Glutamatergic neuron (in vitro differentiated cells): ENCODE measurements around the gene GPR107. TPM values are rescaled to one million over a fixed set of nuclear protein-coding genes. Genes with fewer than 3 reads are reported as not detected.

ENCODE experiments used
- DNase-seq: peaks from one replicate; pipeline ENCODE4 v3.0.0; 2022
- H3K27ac Mint-ChIP-seq: one replicate; pipeline ENCODE4 v1.8.0; 2020; ENCODE audit warnings: mild to moderate bottlenecking, mixed read lengths, inconsistent platforms; ENCODE audit not compliant: unreplicated experiment
- H3K27me3 Mint-ChIP-seq: one replicate; pipeline ENCODE4 v1.8.0; 2020; ENCODE audit warnings: mild to moderate bottlenecking, moderate library complexity, mixed read lengths, inconsistent platforms; ENCODE audit not compliant: unreplicated experiment
- H3K36me3 Mint-ChIP-seq: one replicate; pipeline ENCODE4 v1.8.0; 2020; ENCODE audit warnings: mild to moderate bottlenecking, mixed read lengths, inconsistent platforms; ENCODE audit not compliant: unreplicated experiment
- H3K4me1 Mint-ChIP-seq: one replicate; pipeline ENCODE4 v1.8.0; 2020; ENCODE audit warnings: mild to moderate bottlenecking, low read depth, mixed read lengths, inconsistent platforms; ENCODE audit not compliant: unreplicated experiment
- H3K4me3 Mint-ChIP-seq: one replicate; pipeline ENCODE4 v1.8.0; 2020; ENCODE audit warnings: mild to moderate bottlenecking, mixed read lengths, inconsistent platforms; ENCODE audit not compliant: unreplicated experiment
- H3K9me3 Mint-ChIP-seq: one replicate; pipeline ENCODE4 v1.8.0; 2020; ENCODE audit warnings: mild to moderate bottlenecking, moderate library complexity, mixed read lengths, inconsistent platforms; ENCODE audit not compliant: unreplicated experiment
- total RNA-seq: library from RNA; stranded (reverse); fragmentation: NEBNext Ultra II Directional; extraction: Animal tissue kit (Norgen Biotek cat#: 25700); gene quantifications from one replicate; pipeline ENCODE4 v1.2.1, GENCODE V29; 2021; ENCODE audit not compliant: unreplicated experiment
- TF ChIP-seq, protein P1 (sequence below): fragments of 200-600 bp; sonication (generic); IDR thresholded peaks from one replicate; pipeline ENCODE4 v1.5.0; 2021; ENCODE audit not compliant: partially characterized antibody, unreplicated experiment

GPR107 gene
- total RNA-seq, 1 donor from 2014 or later, result 48.2 TPM

DNA sequence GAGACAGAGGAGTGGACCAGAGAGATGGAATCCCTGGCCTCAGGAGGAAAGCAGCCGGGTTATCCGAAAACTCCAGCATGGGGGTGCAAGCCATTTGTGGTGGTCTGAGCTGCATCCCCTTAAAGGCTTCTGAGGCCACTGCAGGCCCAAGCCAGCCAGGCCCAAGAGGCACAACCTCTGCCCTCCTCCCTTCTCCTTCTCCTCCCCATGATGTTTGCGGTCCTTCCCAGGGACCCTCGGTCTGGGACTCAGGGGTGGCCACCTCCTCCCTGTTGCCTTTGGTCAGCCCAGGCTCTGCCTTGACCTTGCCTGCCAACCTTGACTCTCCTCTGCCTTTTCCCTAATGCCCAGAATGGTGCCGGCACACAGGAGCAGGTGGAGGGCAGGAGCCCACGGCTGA lies 123.1 kb downstream of the GPR107 start:
- no peak for DNase-seq
- H3K4me3 Mint-ChIP-seq, result no peak overlapping the region
- H3K4me1 Mint-ChIP-seq, result peaks cover 24% of the 10 kb centered on the region

DNA sequence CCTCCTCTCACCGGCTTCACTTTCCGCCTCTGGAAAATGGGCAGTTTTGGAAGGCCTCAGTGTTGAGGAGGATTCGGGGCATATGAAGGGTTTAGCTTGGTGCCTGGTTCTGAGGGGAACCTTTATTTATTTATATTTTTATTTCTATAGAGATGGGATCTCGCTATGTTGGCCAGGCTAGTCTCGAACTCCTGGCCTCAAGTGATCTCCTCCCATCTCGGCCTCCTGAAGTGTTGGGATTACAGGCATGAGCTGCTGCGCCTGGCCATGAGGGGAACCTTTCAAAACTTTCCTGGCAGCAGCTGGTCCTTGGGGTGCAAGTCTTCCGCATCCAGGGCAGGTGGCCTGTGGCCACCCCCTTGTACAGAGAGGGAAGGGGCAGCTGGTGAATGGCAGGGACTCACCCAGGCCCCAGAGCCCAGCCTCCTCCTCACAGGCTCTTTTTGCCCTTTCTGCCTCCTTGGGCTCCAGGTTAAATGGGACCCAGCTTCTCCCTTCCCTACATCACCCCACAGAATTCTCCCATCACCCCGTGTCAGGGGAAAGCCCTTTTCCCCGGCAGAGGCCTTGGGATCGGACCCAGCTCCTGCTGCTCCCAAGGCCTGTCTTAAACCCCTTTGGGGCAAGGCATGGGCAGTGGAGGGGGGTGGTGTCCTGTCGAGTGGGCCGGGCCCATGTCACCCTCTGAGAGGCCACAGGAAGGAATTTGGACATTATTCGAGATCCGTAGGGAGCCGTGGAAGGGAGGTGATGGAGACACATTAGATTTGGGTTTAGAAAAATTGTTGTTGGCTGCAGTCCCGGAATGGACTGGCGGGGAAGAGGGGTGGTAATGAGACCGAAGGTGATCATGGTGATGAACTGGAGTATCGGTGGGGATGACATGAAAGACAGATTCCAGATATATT lies 124.4 kb downstream of the GPR107 start:
- Mint-ChIP-seq H3K27ac (no peak overlapping the region), H3K36me3 (no peaks in the 10 kb centered on the region), H3K4me3 (no peak overlapping the region), H3K4me1 (peaks cover 26% of the 10 kb centered on the region), H3K9me3 (peaks cover 11% of the 10 kb centered on the region), H3K27me3 (peaks cover 11% of the 10 kb centered on the region)
- TF ChIP-seq, protein P1, sequence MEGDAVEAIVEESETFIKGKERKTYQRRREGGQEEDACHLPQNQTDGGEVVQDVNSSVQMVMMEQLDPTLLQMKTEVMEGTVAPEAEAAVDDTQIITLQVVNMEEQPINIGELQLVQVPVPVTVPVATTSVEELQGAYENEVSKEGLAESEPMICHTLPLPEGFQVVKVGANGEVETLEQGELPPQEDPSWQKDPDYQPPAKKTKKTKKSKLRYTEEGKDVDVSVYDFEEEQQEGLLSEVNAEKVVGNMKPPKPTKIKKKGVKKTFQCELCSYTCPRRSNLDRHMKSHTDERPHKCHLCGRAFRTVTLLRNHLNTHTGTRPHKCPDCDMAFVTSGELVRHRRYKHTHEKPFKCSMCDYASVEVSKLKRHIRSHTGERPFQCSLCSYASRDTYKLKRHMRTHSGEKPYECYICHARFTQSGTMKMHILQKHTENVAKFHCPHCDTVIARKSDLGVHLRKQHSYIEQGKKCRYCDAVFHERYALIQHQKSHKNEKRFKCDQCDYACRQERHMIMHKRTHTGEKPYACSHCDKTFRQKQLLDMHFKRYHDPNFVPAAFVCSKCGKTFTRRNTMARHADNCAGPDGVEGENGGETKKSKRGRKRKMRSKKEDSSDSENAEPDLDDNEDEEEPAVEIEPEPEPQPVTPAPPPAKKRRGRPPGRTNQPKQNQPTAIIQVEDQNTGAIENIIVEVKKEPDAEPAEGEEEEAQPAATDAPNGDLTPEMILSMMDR, result no peak
- DNase-seq, result no peak

More for the DNA sequence above, 123.1 kb downstream of the GPR107 start:
- Mint-ChIP-seq H3K27ac (peak overlapping the region; percentile 48), H3K36me3 (no peaks in the 10 kb centered on the region), H3K9me3 (peaks cover 12% of the 10 kb centered on the region), H3K27me3 (peaks cover 12% of the 10 kb centered on the region)
- TF ChIP-seq, protein P1, result no peak

DNA sequence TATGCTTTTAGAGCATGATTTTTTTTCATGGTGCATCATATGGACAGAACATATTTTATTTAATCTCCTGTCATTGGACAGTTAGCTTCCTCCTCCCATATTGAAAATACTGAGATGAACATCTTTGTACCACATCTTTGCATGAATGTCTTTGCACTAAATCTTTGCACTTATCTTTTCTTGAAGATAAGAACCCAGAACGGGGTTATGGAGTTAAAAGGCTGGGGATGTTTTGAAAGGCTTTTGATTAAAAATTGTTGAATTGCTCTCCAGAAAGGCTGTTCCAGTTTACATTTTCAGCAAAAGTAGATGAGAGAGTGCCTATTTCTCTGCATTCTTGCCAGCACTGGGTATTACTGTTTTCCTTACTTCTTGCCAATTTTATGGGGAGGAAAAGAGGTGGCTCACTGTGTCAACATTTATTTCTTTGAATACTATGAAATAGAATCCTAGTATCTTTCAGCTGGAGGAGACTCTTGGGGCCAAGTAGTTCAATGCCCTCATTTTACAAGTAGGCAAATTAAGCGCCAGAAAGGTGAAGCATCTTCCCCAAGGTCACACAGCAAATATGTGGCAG lies 125.7 kb downstream of the GPR107 start:
- H3K9me3 Mint-ChIP-seq, result peaks cover 12% of the 10 kb centered on the region
- peaks cover 20% of the 10 kb centered on the region for H3K4me1 Mint-ChIP-seq
- peaks cover 6% of the 10 kb centered on the region for H3K27me3 Mint-ChIP-seq

DNA sequence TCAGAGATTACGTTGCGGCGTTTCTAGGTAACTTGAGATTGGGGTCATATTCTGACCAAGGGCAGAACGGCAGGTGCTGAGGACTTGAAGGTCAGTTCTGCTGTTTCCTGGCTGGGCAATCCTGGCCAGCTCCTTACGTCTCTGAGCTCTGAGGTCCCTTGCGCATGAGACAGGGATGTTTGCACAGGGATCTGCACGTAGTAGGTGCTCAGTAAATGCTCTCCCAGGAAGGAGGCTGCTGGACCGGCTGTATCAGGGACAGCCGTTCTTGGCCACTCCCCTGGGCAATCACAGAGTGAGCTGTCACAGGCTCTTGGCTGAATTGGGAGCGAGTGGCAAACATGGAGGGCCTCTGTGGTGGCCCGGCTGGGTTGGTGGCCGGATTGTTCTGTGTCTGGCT lies 126.8 kb downstream of the GPR107 start:
- Mint-ChIP-seq H3K36me3 (no peaks in the 10 kb centered on the region), H3K27ac (no peak overlapping the region), H3K27me3 (peaks cover 8% of the 10 kb centered on the region), H3K4me1 (peaks cover 15% of the 10 kb centered on the region), H3K4me3 (peak overlapping the region; percentile 15), H3K9me3 (peaks cover 8% of the 10 kb centered on the region)
- DNase-seq, result peak; percentile 15
- TF ChIP-seq, protein P1, result no peak

More for the DNA sequence above, 125.7 kb downstream of the GPR107 start:
- Mint-ChIP-seq H3K27ac (peak overlapping the region; percentile 18), H3K36me3 (no peaks in the 10 kb centered on the region), H3K4me3 (no peak overlapping the region)
- DNase-seq, result no peak
- TF ChIP-seq, protein P1, result no peak
